Measurements from ENCODE around the gene DSTN.

DSTN gene

DNA sequence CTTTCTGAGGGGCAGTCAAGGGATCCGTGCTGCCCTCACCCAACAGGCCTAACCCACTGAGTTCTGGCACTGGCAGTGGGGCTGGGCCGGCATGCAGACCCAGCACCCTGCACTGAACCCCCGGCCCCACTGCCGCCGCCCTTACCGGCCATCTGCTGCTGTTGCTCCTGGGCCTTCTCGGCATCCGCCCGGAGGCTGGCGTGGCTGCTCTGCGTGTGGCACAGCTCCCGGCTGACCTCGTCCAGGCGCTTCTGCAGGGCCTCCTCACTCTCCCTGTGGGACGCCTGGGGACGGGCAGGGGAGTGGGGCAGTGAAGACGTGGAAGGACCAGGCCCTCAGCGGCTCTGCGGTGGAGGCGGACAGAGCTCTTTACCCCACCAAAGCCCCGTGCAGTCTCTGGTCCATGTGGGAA, 59.8 kb downstream of the DSTN start:
- no peak for DNase-seq (ENCODE audit: low read depth)
- no peak overlapping the region for H3K4me3 ChIP-seq (ENCODE audit: low read length)
- TF ChIP-seq, protein P1, sequence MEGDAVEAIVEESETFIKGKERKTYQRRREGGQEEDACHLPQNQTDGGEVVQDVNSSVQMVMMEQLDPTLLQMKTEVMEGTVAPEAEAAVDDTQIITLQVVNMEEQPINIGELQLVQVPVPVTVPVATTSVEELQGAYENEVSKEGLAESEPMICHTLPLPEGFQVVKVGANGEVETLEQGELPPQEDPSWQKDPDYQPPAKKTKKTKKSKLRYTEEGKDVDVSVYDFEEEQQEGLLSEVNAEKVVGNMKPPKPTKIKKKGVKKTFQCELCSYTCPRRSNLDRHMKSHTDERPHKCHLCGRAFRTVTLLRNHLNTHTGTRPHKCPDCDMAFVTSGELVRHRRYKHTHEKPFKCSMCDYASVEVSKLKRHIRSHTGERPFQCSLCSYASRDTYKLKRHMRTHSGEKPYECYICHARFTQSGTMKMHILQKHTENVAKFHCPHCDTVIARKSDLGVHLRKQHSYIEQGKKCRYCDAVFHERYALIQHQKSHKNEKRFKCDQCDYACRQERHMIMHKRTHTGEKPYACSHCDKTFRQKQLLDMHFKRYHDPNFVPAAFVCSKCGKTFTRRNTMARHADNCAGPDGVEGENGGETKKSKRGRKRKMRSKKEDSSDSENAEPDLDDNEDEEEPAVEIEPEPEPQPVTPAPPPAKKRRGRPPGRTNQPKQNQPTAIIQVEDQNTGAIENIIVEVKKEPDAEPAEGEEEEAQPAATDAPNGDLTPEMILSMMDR (conservative IDR thresholded peaks at IDR 0.05; ENCODE audit: low read depth, low read length): no peak

DNA sequence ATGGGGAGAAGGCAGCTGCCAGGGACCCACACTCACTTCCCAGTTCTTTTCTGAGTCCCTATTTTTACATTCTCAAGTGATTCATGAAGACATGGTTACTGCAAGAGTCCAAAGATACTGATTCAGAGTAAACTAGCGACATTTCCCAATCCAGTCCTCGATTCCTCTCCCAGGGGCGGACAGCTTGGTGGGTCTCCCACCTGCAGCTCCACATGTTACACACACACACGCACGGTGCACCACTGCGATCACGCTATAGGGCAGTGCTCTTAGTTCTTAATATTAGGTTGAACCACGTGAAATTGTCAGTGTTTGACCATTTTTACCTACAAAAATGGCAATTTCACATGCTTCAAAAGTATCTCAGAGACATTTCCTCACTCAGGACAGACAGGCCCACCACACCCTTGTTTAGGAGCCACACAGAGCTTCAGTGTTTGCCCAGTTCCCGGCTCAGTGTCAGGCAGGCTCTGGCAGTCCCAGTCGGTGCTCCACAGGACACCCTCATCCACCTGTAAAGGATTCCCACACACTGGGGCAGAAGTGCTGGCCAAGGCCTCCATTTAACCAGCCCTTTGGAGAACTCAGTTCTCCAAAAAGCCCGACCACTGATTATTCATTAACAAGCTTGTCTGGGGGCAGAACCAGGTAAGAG, 60.4 kb downstream of the DSTN start:
- no peak overlapping the region for H3K4me3 ChIP-seq (ENCODE audit: low read length)
- no peak for DNase-seq (ENCODE audit: low read depth)
- TF ChIP-seq, protein P1 (conservative IDR thresholded peaks at IDR 0.05; ENCODE audit: low read depth, low read length): no peak

DNA sequence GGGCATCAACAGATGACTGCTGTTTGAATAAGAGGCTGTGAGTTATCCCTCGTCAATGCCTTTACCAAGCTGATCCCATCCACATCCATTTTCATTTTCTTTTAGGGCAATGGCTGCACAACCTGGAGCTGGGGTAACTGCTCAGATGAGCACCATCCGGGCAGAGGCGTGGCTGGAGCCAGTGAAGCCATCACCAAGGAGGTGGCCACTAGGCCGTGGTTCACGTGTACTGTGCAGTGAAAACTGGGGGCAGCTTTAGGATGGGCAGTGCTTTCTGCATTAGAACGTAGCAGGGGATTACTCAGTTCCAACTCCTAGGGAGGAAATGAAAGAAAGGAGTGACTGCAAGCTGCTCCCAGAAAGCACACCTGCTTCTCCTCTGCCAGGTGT, 60.9 kb downstream of the DSTN start:
- no peak overlapping the region for H3K4me3 ChIP-seq (ENCODE audit: low read length)
- DNase-seq (ENCODE audit: low read depth): no peak
- TF ChIP-seq, protein P1 (conservative IDR thresholded peaks at IDR 0.05; ENCODE audit: low read depth, low read length): no peak

DNA sequence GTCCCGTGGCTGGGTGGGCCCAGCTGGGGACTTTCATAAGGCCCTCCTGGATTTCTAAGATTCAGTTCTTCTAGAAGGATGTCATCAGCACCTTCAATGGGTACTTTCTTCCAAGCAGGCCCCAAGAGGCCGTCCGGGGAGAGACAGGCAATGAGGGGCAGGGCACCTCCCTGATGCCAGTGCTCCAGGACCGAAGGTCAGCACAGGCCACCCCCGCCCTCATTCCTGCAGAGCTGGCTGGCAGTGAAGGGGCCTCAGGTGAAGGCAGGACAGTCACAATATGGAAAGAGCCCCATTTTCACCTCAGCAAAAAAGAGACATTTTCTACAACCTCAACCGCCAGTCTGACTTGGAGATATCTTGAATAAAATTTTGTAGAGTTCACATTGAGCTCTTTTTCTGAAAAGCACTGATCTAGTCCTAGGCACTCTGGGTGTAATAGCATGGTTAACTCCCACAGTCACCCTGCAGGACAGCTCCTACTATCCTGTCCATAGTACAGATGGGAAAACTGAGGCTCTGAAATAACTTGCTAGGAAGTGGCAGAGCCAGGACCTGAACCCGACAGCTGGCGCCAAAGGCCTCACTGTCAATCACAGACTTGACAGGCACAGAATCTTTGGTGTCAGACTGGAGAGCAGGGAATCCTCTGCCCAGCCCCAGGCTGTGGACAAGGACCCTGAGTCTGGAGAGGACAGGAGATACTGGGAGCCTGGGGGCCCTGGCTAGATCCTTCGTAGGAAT, 61.9 kb downstream of the DSTN start:
- DNase-seq (ENCODE audit: low read depth): no peak
- TF ChIP-seq, protein P1 (conservative IDR thresholded peaks at IDR 0.05; ENCODE audit: low read depth, low read length): no peak

DNA sequence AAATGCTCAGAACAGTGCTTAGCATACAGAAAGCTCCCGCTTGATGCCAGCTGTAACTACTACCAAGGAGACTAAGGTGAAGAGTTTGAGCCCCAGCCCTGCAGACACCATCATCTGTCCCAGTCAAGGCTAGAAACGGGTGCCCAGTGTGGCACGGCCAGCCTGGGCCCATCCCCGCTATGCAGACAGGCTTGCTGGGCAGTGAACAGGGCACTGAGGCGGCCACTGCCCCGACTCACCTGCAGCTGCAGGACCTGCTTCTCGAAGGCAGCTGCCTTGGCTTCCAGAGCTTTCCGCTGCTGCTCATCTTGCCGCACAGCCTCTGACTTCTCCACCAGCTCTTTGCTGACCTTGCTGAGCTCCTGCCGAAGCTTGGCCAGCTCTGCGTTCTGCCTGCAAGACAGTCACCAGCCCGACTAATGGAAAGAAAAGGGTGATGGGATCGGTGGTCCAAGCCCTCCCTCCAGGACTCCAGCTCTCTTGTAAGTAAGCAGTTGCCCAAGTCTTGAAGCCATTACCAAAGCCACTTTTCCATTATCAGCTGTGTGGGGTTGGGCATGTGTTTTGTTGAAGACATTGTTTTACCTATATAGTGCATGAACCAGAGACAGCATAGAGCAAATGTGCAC, 63.5 kb downstream of the DSTN start:
- TF ChIP-seq, protein P1 (conservative IDR thresholded peaks at IDR 0.05; ENCODE audit: low read depth, low read length): no peak
- H3K4me3 ChIP-seq (ENCODE audit: low read length): no peak overlapping the region
- no peak for DNase-seq (ENCODE audit: low read depth)

More for the DNA sequence above, 61.9 kb downstream of the DSTN start:
- no peak overlapping the region for H3K4me3 ChIP-seq (ENCODE audit: low read length)

DNA sequence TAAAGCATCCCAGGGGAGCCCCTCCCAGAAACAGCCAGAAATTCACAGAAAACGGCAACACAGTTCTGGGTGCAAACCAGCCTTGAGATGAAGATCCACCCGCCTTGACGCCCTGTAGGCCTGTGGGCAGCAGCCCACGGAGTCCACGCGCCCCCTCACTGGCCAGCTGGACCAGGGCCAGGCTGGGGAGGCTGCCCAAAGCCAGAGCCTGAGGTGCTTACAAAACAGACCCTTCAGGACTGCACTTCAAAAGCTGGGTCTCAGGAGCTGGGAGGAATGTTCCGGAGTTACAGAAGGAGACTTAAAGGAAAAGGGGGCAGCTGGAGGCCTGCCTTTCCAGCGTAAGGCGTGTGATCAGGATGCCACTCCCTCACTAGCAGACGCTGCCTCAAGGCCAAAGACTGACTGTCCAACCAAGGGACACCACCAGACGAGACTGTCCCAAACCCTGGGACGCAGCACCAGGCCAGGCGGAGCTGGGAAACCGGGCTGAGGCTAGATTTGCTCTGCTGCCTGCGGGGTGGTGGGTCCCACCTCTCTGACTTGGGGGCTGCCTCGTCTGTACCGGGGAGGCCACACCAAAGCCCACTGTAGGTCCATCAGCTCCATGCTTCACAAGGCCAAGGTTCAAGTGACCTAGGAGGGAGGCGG, 64.1 kb downstream of the DSTN start:
- H3K4me3 ChIP-seq (ENCODE audit: low read length): no peak overlapping the region
- no peak for DNase-seq (ENCODE audit: low read depth)
- TF ChIP-seq, protein P1 (conservative IDR thresholded peaks at IDR 0.05; ENCODE audit: low read depth, low read length): no peak
